ENCODE measurements around the gene CLEC4M.

GRCh38 chr19:7739801-7740681, 23.0 kb upstream of the CLEC4M start:
- TF ChIP-seq GATA2 (IDR thresholded peaks at IDR 0.05; ENCODE audit: low read depth, low read length) (no peak), GATA3 (IDR thresholded peaks at IDR 0.05; ENCODE audit: low read depth, low read length) (no peak)

Data from SH-SY5Y (cell line).